ENCODE measurements around the gene TCP10L. TPM values are rescaled to one million over a fixed set of nuclear protein-coding genes. Genes with fewer than 3 reads are reported as not detected.

The TCP10L gene
- total and polyA plus RNA-seq, 9 donors, result 0.48 to 5.2 (median 1.7) TPM

DNA sequence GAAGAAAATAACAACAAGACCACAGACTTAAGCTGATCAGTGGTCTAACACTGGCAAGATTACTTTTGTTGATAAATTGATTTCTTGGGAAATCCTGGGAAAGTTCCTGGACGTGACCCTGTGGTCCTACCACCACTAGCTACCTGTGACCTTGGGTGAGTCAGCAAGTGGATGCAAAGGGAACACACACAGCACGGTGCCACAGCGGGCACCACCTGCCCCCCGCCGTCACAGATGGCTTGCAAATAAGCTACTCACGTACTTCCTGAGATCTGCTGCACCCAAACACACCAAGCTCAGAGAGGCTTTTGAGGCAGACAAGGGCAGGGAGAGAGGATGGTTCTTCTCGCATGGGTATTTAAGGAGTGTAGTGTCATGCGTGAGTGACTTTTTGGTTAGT, 14.2 kb upstream of the TCP10L start:
- Histone ChIP-seq H3K27ac (no peak overlapping the region), H3K36me3 (no peaks in the 10 kb centered on the region), H3K4me3 (no peak overlapping the region), H3K9me3 (no peaks in the 10 kb centered on the region), H3K27me3 (no peaks in the 10 kb centered on the region), H3K4me1 (ENCODE audit: insufficient read depth) (no peaks in the 10 kb centered on the region)
- 83 to 92% (median 85%) methylated on average over 8 of the region's 8 CpGs for WGBS, 3 donors
- TF ChIP-seq POLR2A (IDR thresholded peaks at IDR 0.05) (no peak), EP300 (IDR thresholded peaks at IDR 0.05) (no peak)
- TF ChIP-seq, protein P1, sequence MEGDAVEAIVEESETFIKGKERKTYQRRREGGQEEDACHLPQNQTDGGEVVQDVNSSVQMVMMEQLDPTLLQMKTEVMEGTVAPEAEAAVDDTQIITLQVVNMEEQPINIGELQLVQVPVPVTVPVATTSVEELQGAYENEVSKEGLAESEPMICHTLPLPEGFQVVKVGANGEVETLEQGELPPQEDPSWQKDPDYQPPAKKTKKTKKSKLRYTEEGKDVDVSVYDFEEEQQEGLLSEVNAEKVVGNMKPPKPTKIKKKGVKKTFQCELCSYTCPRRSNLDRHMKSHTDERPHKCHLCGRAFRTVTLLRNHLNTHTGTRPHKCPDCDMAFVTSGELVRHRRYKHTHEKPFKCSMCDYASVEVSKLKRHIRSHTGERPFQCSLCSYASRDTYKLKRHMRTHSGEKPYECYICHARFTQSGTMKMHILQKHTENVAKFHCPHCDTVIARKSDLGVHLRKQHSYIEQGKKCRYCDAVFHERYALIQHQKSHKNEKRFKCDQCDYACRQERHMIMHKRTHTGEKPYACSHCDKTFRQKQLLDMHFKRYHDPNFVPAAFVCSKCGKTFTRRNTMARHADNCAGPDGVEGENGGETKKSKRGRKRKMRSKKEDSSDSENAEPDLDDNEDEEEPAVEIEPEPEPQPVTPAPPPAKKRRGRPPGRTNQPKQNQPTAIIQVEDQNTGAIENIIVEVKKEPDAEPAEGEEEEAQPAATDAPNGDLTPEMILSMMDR (IDR thresholded peaks at IDR 0.05), result no peak
- no peak for DNase-seq
- intact Hi-C loops (cut with DNase I), result loop anchor here in 2 of 4 donors (10.0 kb wide), 2 partner anchors 195 to 815 kb away; no protein-coding TSS in a partner anchor

DNA sequence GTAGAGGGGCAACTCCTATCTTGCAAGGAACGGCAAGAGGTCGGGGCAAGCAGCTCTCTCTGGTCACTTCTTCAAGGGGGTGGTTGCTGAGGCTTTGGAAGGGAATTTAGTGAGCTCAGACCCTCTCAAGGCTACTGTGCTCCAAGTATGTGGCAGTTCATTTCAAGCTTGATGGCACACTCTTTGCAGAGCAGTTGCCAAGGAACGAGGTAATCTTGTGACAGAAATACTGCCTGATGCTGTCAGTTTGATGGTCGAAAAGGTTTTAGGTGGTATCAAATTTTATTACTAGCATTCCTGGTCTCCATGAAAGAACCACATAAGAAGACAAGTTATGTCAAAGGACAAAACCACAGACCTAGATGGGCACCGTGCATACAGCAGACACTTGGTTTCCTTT, 13.8 kb upstream of the TCP10L start:
- no peaks in the 10 kb centered on the region for H3K9me3 ChIP-seq
- no peaks in the 10 kb centered on the region for H3K4me1 ChIP-seq (ENCODE audit: insufficient read depth)
- no peak overlapping the region for H3K27ac ChIP-seq
- intact Hi-C loops (cut with DNase I), result loop anchor here in 2 of 4 donors (10.0 kb wide), 2 partner anchors 194 to 814 kb away; no protein-coding TSS in a partner anchor
- H3K27me3 ChIP-seq, result no peaks in the 10 kb centered on the region
- DNase-seq, result no peak
- TF ChIP-seq, protein P1 (IDR thresholded peaks at IDR 0.05), result no peak
- no peak for TF ChIP-seq EP300 (IDR thresholded peaks at IDR 0.05)
- no peak for TF ChIP-seq POLR2A (IDR thresholded peaks at IDR 0.05)
- H3K36me3 ChIP-seq, result no peaks in the 10 kb centered on the region
- H3K4me3 ChIP-seq, result no peak overlapping the region
- WGBS, 3 donors, result 71 to 78% (median 71%) methylated on average over 5 of the region's 5 CpGs

DNA sequence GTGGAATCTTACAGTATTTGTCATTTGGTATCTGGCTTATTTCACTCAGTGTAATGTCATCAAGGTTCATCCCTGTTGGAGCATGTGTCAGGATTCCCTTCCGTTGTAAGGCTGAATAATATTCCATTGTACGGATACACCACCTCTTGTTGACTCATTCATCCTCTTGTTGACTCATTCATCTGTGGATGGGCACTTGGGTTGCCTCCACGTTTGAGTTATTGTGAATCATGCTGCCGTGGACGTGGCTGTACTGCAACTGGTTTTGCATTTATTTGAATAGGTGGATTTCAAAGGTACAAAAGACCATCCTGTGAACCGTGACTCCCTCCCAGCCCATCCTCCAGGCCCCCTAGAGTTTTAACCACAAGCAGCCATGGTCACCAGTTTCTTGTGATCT, 11.9 kb upstream of the TCP10L start:
- Histone ChIP-seq H3K4me3 (no peak overlapping the region), H3K27ac (no peak overlapping the region), H3K4me1 (ENCODE audit: insufficient read depth) (no peaks in the 10 kb centered on the region), H3K9me3 (no peaks in the 10 kb centered on the region), H3K36me3 (no peaks in the 10 kb centered on the region), H3K27me3 (no peaks in the 10 kb centered on the region)
- 55 to 73% (median 56%) methylated on average over 6 of the region's 6 CpGs for WGBS, 3 donors
- intact Hi-C loops (cut with DNase I), result loop anchor here in 2 of 4 donors (10.0 kb wide), 2 partner anchors 192 to 812 kb away; no protein-coding TSS in a partner anchor
- DNase-seq, result no peak
- no peak for TF ChIP-seq EP300 (IDR thresholded peaks at IDR 0.05)
- TF ChIP-seq, protein P1 (IDR thresholded peaks at IDR 0.05), result no peak
- no peak for TF ChIP-seq POLR2A (IDR thresholded peaks at IDR 0.05)

DNA sequence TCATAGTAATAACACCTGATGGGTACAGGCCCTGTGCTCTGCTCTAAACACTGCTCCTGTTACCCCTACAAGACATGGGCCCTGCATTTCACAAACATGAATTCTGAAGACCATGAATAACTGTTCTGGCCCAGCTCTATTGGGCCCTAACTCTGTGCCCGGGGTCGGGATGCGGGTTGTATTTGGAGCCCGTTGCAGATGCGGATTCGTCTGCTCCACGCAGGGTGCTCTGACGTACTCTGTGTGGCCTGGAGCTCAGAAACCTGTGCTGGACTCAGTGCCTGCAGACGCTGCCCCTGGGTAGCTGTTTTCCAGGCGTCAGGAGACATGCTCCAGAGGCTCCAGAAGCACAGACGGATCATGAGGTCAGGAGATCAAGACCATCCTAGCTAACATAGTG, 10.1 kb upstream of the TCP10L start:
- TF ChIP-seq, protein P1 (IDR thresholded peaks at IDR 0.05), result no peak
- no peak for TF ChIP-seq EP300 (IDR thresholded peaks at IDR 0.05)
- no peak for TF ChIP-seq POLR2A (IDR thresholded peaks at IDR 0.05)
- 75 to 91% (median 76%) methylated on average over 11 of the region's 11 CpGs for WGBS, 3 donors

More for the DNA sequence above, 10.1 kb upstream of the TCP10L start:
- intact Hi-C loops (cut with DNase I), result loop anchor here in 2 of 4 donors (10.0 kb wide), 2 partner anchors 191 to 811 kb away; no protein-coding TSS in a partner anchor
- no peak overlapping the region for H3K27ac ChIP-seq
- no peak for DNase-seq
- H3K4me1 ChIP-seq (ENCODE audit: insufficient read depth), result no peaks in the 10 kb centered on the region
- no peaks in the 10 kb centered on the region for H3K9me3 ChIP-seq
- H3K4me3 ChIP-seq, result no peak overlapping the region
- H3K27me3 ChIP-seq, result no peaks in the 10 kb centered on the region
- no peaks in the 10 kb centered on the region for H3K36me3 ChIP-seq
